Natural killer cell (primary cell): ENCODE measurements around the gene BMP10. TPM values are rescaled to one million over a fixed set of nuclear protein-coding genes. Genes with fewer than 3 reads are reported as not detected.

ENCODE experiments used
- ATAC-seq, 3 donors: fragments of 150-1000 bp in 2 of 3; fragments of 200-7000 bp in 1 of 3; cut with Tn5 transposase; 1 replicate in 1 of 3; 2 replicates in 2 of 3; pipeline ENCODE4 v1.10.0; 2021; ENCODE audit warnings: mild to moderate bottlenecking in 2 of 3, moderate library complexity in 2 of 3
- DNase-seq, 2 donors: peaks; one replicate each; pipeline versions ENCODE4 v3.0.0 to v3.0.0-alpha.2; 2013 to 2021; ENCODE audit warnings: mixed read lengths in 1 of 2
- H3K27ac ChIP-seq: one replicate; pipeline ENCODE4 v1.5.1; 2013; ENCODE audit warnings: mild to moderate bottlenecking, low read length
- H3K27me3 ChIP-seq: one replicate; pipeline ENCODE4 v1.6.1; 2013; ENCODE audit warnings: low read length; ENCODE audit not compliant: control insufficient read depth, insufficient read depth
- H3K36me3 ChIP-seq: one replicate; pipeline ENCODE4 v1.6.1; 2013; ENCODE audit warnings: low read length; ENCODE audit not compliant: control insufficient read depth, insufficient read depth
- H3K4me1 ChIP-seq: one replicate; pipeline ENCODE4 v1.6.1; 2013; ENCODE audit warnings: low read length; ENCODE audit not compliant: control insufficient read depth, insufficient read depth
- H3K4me3 ChIP-seq: one replicate; pipeline ENCODE4 v1.5.1; 2013; ENCODE audit warnings: low read length
- H3K9me3 ChIP-seq: one replicate; pipeline ENCODE4 v1.6.1; 2013; ENCODE audit warnings: low read length; ENCODE audit not compliant: control insufficient read depth, insufficient read depth
- H3K27ac Mint-ChIP-seq, 2 donors: one replicate each; pipeline ENCODE4 v1.8.0; 2022; ENCODE audit warnings: mild to moderate bottlenecking in 2 of 2, mixed read lengths in 2 of 2, moderate library complexity in 1 of 2
- H3K27me3 Mint-ChIP-seq, 2 donors: one replicate each; pipeline ENCODE4 v1.8.0; 2022; ENCODE audit warnings: low read depth in 2 of 2, mixed read lengths in 2 of 2
- H3K36me3 Mint-ChIP-seq: one replicate; pipeline ENCODE4 v1.8.0; 2022; ENCODE audit warnings: mixed read lengths
- H3K4me1 Mint-ChIP-seq, 2 donors: one replicate each; pipeline ENCODE4 v1.8.0; 2022; ENCODE audit warnings: mixed read lengths in 2 of 2
- H3K4me3 Mint-ChIP-seq: one replicate; pipeline ENCODE4 v1.8.0; 2022; ENCODE audit warnings: mild to moderate bottlenecking, moderate library complexity, mixed read lengths
- H3K9me3 Mint-ChIP-seq, 2 donors: one replicate each; pipeline ENCODE4 v1.8.0; 2022; ENCODE audit warnings: mixed read lengths in 2 of 2
- WGBS: methylation state at CpG from one replicate; pipeline ENCODE4 v1.1.7; 2013; ENCODE audit warnings: missing lambda C conversion rate; ENCODE audit not compliant: insufficient coverage; 5-methylcytosine and 5-hydroxymethylcytosine counted together
- intact Hi-C: fragments of 100-400 bp; cut with micrococcal nuclease; formaldehyde crosslinking; loops from one replicate; pipeline ENCODE4 v1.14.2; 2022
- total RNA-seq, 4 donors: library from RNA; stranded (reverse); fragments of 120-200 nt in 1 of 4; gene quantifications; one replicate each; pipeline versions ENCODE4 v1.2.3 to v1.2.4, GENCODE V29; 2013 to 2022
- TF ChIP-seq, protein P1 (sequence below): fragments of 200-600 bp; IDR thresholded peaks from one replicate; pipeline ENCODE4 v1.8.0; 2022; ENCODE audit warnings: antibody characterized with exemption

BMP10 gene
- total RNA-seq, 3 donors from 2014 or later (not counting 1 experiment from before 2014, with no cell fraction given) = not detected

DNA sequence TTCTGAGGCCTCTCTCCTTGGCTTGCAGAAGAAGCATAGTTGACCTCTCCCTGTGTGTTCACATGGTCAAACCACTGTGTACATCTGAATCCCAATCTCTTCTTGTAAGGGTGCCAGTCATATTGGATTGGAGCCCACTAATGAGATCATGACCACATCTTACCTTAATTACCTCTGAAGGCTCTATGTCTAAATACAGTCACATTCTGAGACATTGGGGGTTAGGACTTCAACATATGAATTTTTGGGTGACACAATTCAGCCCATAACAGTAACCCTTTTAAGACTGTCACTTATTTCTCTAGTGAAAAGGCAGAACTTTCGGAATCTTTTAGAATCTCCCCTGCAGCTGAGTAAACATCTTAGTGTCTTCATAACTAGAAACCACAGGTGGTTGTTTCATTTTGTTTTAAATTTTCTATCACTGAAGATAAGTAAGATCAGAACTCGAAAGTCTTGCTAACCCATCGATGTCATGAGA lies 33.3 kb downstream of the BMP10 start:
- TF ChIP-seq, protein P1, sequence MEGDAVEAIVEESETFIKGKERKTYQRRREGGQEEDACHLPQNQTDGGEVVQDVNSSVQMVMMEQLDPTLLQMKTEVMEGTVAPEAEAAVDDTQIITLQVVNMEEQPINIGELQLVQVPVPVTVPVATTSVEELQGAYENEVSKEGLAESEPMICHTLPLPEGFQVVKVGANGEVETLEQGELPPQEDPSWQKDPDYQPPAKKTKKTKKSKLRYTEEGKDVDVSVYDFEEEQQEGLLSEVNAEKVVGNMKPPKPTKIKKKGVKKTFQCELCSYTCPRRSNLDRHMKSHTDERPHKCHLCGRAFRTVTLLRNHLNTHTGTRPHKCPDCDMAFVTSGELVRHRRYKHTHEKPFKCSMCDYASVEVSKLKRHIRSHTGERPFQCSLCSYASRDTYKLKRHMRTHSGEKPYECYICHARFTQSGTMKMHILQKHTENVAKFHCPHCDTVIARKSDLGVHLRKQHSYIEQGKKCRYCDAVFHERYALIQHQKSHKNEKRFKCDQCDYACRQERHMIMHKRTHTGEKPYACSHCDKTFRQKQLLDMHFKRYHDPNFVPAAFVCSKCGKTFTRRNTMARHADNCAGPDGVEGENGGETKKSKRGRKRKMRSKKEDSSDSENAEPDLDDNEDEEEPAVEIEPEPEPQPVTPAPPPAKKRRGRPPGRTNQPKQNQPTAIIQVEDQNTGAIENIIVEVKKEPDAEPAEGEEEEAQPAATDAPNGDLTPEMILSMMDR = no peak
- Mint-ChIP-seq H3K27ac (no peak overlapping the region), H3K36me3 (no peaks in the 10 kb centered on the region), H3K4me1 (peaks cover 6 to 15% of the 10 kb centered on the region in 2 donors), H3K27me3 (peaks cover 0 to 1% of the 10 kb centered on the region in 2 donors), H3K4me3 (no peak overlapping the region), H3K9me3 (no peaks in the 10 kb centered on the region)
- H3K36me3 ChIP-seq = no peaks in the 10 kb centered on the region
- 60% methylated on average over 1 of the region's 3 CpGs for WGBS
- ATAC-seq (no peak), DNase-seq (no peak)
- no peaks in the 10 kb centered on the region for H3K27me3 ChIP-seq
- H3K9me3 ChIP-seq = no peaks in the 10 kb centered on the region
- intact Hi-C loops = loop anchor here (1.0 to 2.0 kb wide), 2 partner anchors 87 to 371 kb away; partner anchors contain the start of genes APLF and FBXO48
- peaks cover 4% of the 10 kb centered on the region for H3K4me1 ChIP-seq
- H3K27ac ChIP-seq = no peak overlapping the region
- no peak overlapping the region for H3K4me3 ChIP-seq

DNA sequence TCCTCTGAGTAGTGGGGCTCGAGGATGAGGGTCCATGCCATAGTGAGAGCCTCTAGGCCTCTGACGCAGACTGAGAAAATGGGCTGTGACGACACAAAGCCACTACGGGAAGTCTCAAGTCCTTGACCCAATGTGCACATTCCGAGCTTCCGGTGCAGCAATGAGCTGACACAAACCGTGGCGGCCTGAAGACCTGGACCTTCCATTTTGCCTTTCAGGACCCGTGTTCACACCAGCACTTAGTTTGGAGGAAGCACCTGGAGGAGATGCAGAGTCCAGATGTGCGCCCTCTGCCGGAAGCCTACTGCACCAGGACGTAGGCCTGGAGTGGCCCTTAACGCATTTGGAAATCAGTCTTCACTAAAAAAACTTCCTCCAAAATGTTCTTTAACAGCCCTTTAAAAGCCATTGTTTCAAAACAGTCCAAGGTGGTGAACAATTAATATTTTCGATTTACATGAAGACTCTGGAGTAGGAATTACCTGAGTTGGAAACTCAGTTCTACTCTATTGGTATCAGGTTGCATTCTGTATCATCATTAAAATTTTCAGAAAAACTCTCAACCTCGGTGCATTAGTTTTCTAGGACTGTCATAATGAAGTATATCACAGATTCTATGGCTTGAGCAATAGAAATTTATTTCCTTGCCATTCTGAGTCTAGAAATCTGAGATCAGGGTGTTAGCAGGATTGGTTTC lies 33.9 kb downstream of the BMP10 start:
- ATAC-seq = peak; percentile 43 to 83 (median 74)
- no peaks in the 10 kb centered on the region for H3K27me3 ChIP-seq
- H3K36me3 ChIP-seq = no peaks in the 10 kb centered on the region
- WGBS = 36% methylated on average over 14 of the region's 15 CpGs
- H3K27me3 Mint-ChIP-seq = no peaks in the 10 kb centered on the region
- H3K4me3 ChIP-seq = no peak overlapping the region
- H3K4me1 Mint-ChIP-seq = peaks cover 12 to 21% of the 10 kb centered on the region in 2 donors
- H3K9me3 Mint-ChIP-seq = no peaks in the 10 kb centered on the region
- H3K9me3 ChIP-seq = no peaks in the 10 kb centered on the region
- peaks cover 7% of the 10 kb centered on the region for H3K4me1 ChIP-seq
- no peaks in the 10 kb centered on the region for H3K36me3 Mint-ChIP-seq
- no peak overlapping the region for H3K27ac Mint-ChIP-seq
- peak; percentile 53 to 82 for DNase-seq
- intact Hi-C loops = loop anchor here (1.0 to 2.0 kb wide), 2 partner anchors 86 to 371 kb away; partner anchors contain the start of genes APLF and FBXO48
- no peak overlapping the region for H3K4me3 Mint-ChIP-seq
- no peak overlapping the region for H3K27ac ChIP-seq
- TF ChIP-seq, protein P1 = peak; percentile 68

DNA sequence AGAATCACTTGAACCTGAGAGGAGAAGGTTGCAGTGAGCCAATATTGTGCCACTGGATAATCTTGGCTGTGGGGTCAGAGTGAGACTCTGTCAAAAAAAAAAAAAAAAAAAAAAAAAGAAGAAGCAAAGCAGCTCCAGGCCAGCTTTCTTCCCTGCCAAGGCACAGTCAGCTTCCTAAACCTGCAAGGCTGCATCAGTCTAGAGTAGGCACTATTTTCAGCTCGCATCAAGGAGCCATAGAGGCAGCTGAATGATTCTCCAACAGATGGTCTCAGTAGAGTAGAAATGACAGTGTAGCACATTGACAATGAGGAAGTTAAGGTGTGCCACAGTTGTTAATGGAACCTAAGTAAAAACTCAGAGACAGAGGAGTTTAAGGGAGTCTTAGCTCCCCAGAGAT lies 35.6 kb downstream of the BMP10 start:
- Mint-ChIP-seq H3K27ac (no peak overlapping the region), H3K4me1 (peaks cover 29 to 36% of the 10 kb centered on the region in 2 donors), H3K27me3 (no peaks in the 10 kb centered on the region), H3K4me3 (no peak overlapping the region), H3K36me3 (no peaks in the 10 kb centered on the region), H3K9me3 (no peaks in the 10 kb centered on the region)
- WGBS = 75% methylated on average over 1 of the region's 1 CpG
- H3K9me3 ChIP-seq = no peaks in the 10 kb centered on the region
- intact Hi-C loops = loop anchor here (2.0 kb wide), 1 partner anchor 369 kb away; the partner anchor contains the start of genes APLF and FBXO48
- no peak overlapping the region for H3K4me3 ChIP-seq
- ATAC-seq (no peak), DNase-seq (no peak)
- TF ChIP-seq, protein P1 = no peak
- peaks cover 20% of the 10 kb centered on the region for H3K4me1 ChIP-seq
- H3K27me3 ChIP-seq = no peaks in the 10 kb centered on the region
- H3K36me3 ChIP-seq = no peaks in the 10 kb centered on the region
- H3K27ac ChIP-seq = no peak overlapping the region
